ENCODE measurements around the gene NPM1.
"Not testable (repeated sequence)": the region's sequence is repeated elsewhere in the genome, so short reads cannot be mapped to it uniquely, and the experiment has no call there.

The NPM1 gene

GRCh38 chr5:171387345-171387969 lies at the start of gene NPM1:
NPM1 (plus strand) TSS chr5:171387849; CDS start chr5:171387949, 100 bp downstream.
- peak; percentile 97 for DNase-seq (ENCODE audit: low read depth)

- DNase-seq (ENCODE audit: low read depth): no peak
Measured at GRCh38 chr5:171340042-171340441, 47.6 kb upstream of the NPM1 start.

GRCh38 chr5:171340491-171340890 lies 47.2 kb upstream of the NPM1 start:
- DNase-seq (ENCODE audit: low read depth): no peak

- DNase-seq (ENCODE audit: low read depth): no peak
Measured at GRCh38 chr5:171342362-171343111, 45.1 kb upstream of the NPM1 start.

GRCh38 chr5:171344936-171345608 lies 42.6 kb upstream of the NPM1 start:
- no peak for DNase-seq (ENCODE audit: low read depth)

GRCh38 chr5:171351536-171352073 lies 36.0 kb upstream of the NPM1 start:
- no peak for DNase-seq (ENCODE audit: low read depth)

- no peak for DNase-seq (ENCODE audit: low read depth)
Measured at GRCh38 chr5:171355302-171355724, 32.3 kb upstream of the NPM1 start.

GRCh38 chr5:171357843-171358242 lies 29.8 kb upstream of the NPM1 start:
- DNase-seq (ENCODE audit: low read depth): no peak

- DNase-seq (ENCODE audit: low read depth): not testable (repeated sequence)
Measured at GRCh38 chr5:171361151-171361550, 26.5 kb upstream of the NPM1 start.

GRCh38 chr5:171363249-171363648 lies 24.4 kb upstream of the NPM1 start:
- not testable (repeated sequence) for DNase-seq (ENCODE audit: low read depth)

- no peak for DNase-seq (ENCODE audit: low read depth)
Measured at GRCh38 chr5:171363846-171364245, 23.8 kb upstream of the NPM1 start.

- no peak for DNase-seq (ENCODE audit: low read depth)
Measured at GRCh38 chr5:171365351-171365750, 22.3 kb upstream of the NPM1 start.

- DNase-seq (ENCODE audit: low read depth): no peak
Measured at GRCh38 chr5:171366645-171367044, 21.0 kb upstream of the NPM1 start.

GRCh38 chr5:171367424-171368370 lies 20.0 kb upstream of the NPM1 start:
- DNase-seq (ENCODE audit: low read depth): no peak

GRCh38 chr5:171369056-171369455 lies 18.6 kb upstream of the NPM1 start:
- no peak for DNase-seq (ENCODE audit: low read depth)

GRCh38 chr5:171369898-171370297 lies 17.8 kb upstream of the NPM1 start:
- no peak for DNase-seq (ENCODE audit: low read depth)

GRCh38 chr5:171370881-171371280 lies 16.8 kb upstream of the NPM1 start:
- DNase-seq (ENCODE audit: low read depth): not testable (repeated sequence)

- no peak for DNase-seq (ENCODE audit: low read depth)
Measured at GRCh38 chr5:171371326-171371725, 16.3 kb upstream of the NPM1 start.

- DNase-seq (ENCODE audit: low read depth): no peak
Measured at GRCh38 chr5:171379961-171380360, 7.7 kb upstream of the NPM1 start.

GRCh38 chr5:171384416-171384815 lies 3.2 kb upstream of the NPM1 start:
- not testable (repeated sequence) for DNase-seq (ENCODE audit: low read depth)

- DNase-seq (ENCODE audit: low read depth): peak; percentile 32
Measured at GRCh38 chr5:171384999-171385398, 2.6 kb upstream of the NPM1 start.
